Ovary (tissue), 9 donors: Measurements from ENCODE around the gene MPIG6B. TPM values are rescaled to one million over a fixed set of nuclear protein-coding genes. Genes with fewer than 3 reads are reported as not detected.

Experiments
- DNase-seq, 5 donors: peaks; one replicate each; pipeline ENCODE4 v3.0.0-alpha.2; 2019 to 2020
- H3K27ac ChIP-seq, 2 donors: fragments of 200-600 bp; one replicate each; pipeline versions ENCODE4 v1.5.1 to v1.8.0; 2019 to 2022
- H3K27me3 ChIP-seq: fragments of 200-600 bp; one replicate; pipeline ENCODE4 v1.8.0; 2022
- H3K36me3 ChIP-seq: fragments of 200-600 bp; sonication (generic); one replicate; pipeline ENCODE4 v1.5.1; 2019
- H3K4me1 ChIP-seq: one replicate; pipeline ENCODE4 v1.8.1; 2013; ENCODE audit warnings: mild to moderate bottlenecking, moderate library complexity; ENCODE audit not compliant: insufficient read depth
- H3K4me3 ChIP-seq: fragments of 200-600 bp; sonication (generic); one replicate; pipeline ENCODE4 v1.5.1; 2017
- H3K9me3 ChIP-seq, 2 donors: fragments of 200-600 bp in 1 of 2; sonication (generic) in 1 of 2; one replicate each; pipeline versions ENCODE4 v1.5.1 to v1.8.1; 2013 to 2019; ENCODE audit warnings: mild to moderate bottlenecking in 1 of 2, moderate library complexity in 1 of 2
- CTCF ChIP-seq, 3 donors: fragments of 450-650 bp in 2 of 3; fragments of 200-600 bp in 1 of 3; IDR thresholded peaks; one replicate each; pipeline versions ENCODE4 v1.5.1 to v1.8.0; 2016 to 2022; ENCODE audit warnings: antibody characterized with exemption in 3 of 3, mild to moderate bottlenecking in 1 of 3
- EP300 ChIP-seq: sonication (generic); formaldehyde crosslinking; IDR thresholded peaks from one replicate; pipeline ENCODE4 v1.6.1; 2017; ENCODE audit warnings: antibody characterized with exemption
- POLR2A ChIP-seq: fragments of 450-650 bp; IDR thresholded peaks from one replicate; pipeline ENCODE4 v1.6.1; 2017; ENCODE audit warnings: antibody characterized with exemption, mild to moderate bottlenecking, moderate library complexity
- WGBS, 3 donors: extraction: QIAGEN DNeasy Blood & Tissue Kit in 1 of 3; methylation state at CpG; one replicate each; pipeline versions ENCODE4 v1.1.5 to v1.1.7; 2013 to 2017; 5-methylcytosine and 5-hydroxymethylcytosine counted together
- intact Hi-C, 4 donors: fragments of 100-400 bp; cut with DNase I; formaldehyde crosslinking; loops; one replicate each; pipeline versions ENCODE4 v1.11.0 to v1.15.1; 2022 to 2023
- polyA plus RNA-seq, 2 donors: library from polyadenylated mRNA; stranded (reverse); fragments of 200-250 nt in 1 of 2; fragments of 350-450 nt in 1 of 2; fragmentation: Illumina TruSeq in 1 of 2; extraction: RNeasy Lipid Tissue Mini Kit (QIAGEN cat#74804) in 1 of 2; gene quantifications; one replicate each; pipeline ENCODE4 v1.2.3, GENCODE V29; 2013 to 2014
- total RNA-seq, 7 donors: library from RNA; depleted of rRNA in 2 of 7; stranded (reverse); fragments of >200 nt in 2 of 7; fragmentation: NEBNext Ultra II Directional in 3 of 7; extraction: Animal tissue kit (Norgen Biotek cat#: 25700) in 3 of 7; gene quantifications; one replicate each; pipeline versions ENCODE4 v1.1.0 to v1.2.4, GENCODE V29; 2016 to 2023
- donor health status: DM: no; HTN: no; CAD: no; lungs with moderate emphysema.
- donor health status: DM: no; HTN: no; CAD: no.
- donor health status: Bipolar disorder and iron deficiency.
- donor health status: DM: yes; HTN: yes; CAD: no.
- donor health status: DM: no; HTN: no; CAD: no.
- donor health status: DM: yes; HTN: yes; CAD: no.

MPIG6B gene
- total and polyA plus RNA-seq, 9 donors = 0.06 to 0.94 (median 0.60) TPM; not detected in 4

GRCh38 chr6:31680226-31681134, 42.7 kb upstream of the MPIG6B start, which contains the start of gene LY6G5C:
LY6G5C (minus strand) TSS chr6:31681067; CDS start chr6:31680373, 694 bp downstream.
- intact Hi-C loops = loop anchor here in 3 of 4 donors (5.0 to 10.0 kb wide), 2 partner anchors 152 to 184 kb away; partner anchors contain the start of gene NEU1 (in 2 of the 3)
- Histone ChIP-seq H3K4me1 (peaks cover 3% of the 10 kb centered on the region), H3K9me3 (no peaks in the 10 kb centered on the region), H3K27me3 (no peaks in the 10 kb centered on the region), H3K27ac (peak within 1 kb of the TSS; percentile 71 to 73), H3K4me3 (peak within 1 kb of the TSS; percentile 48), H3K36me3 (no peaks in the 10 kb centered on the region)
- 12% methylated on average over 17 of the region's 17 CpGs for WGBS, 3 donors
- TF ChIP-seq CTCF (IDR thresholded peaks at IDR 0.05) (peak in 2 of 3 donors; percentile 72 to 79), POLR2A (no peak)
- peak; percentile 77 to 87 (median 83) for DNase-seq

GRCh38 chr6:31681135-31681671, 42.0 kb upstream of the MPIG6B start:
- intact Hi-C loops = loop anchor here in 3 of 4 donors (5.0 to 10.0 kb wide), 2 partner anchors 151 to 184 kb away; partner anchors contain the start of gene NEU1 (in 2 of the 3)
- 1% methylated on average over 40 of the region's 40 CpGs for WGBS, 3 donors
- Histone ChIP-seq H3K9me3 (no peaks in the 10 kb centered on the region), H3K27ac (peak overlapping the region; percentile 71 to 73), H3K27me3 (no peaks in the 10 kb centered on the region), H3K4me3 (peak overlapping the region; percentile 48), H3K36me3 (no peaks in the 10 kb centered on the region), H3K4me1 (peaks cover 3% of the 10 kb centered on the region)
- TF ChIP-seq POLR2A (no peak), CTCF (IDR thresholded peaks at IDR 0.05) (peak in 1 of 3 donors; percentile 30)
- peak in 4 of 5 donors; percentile 48 to 68 (median 60) for DNase-seq

GRCh38 chr6:31683591-31683990, 39.6 kb upstream of the MPIG6B start:
- TF ChIP-seq POLR2A = no peak
- TF ChIP-seq EP300 = no peak
- TF ChIP-seq CTCF (IDR thresholded peaks at IDR 0.05) = no peak
- Histone ChIP-seq H3K4me1 (peaks cover 3% of the 10 kb centered on the region), H3K4me3 (no peak overlapping the region), H3K27ac (peak overlapping the region in 1 of 2 donors; percentile 3), H3K27me3 (no peaks in the 10 kb centered on the region), H3K36me3 (no peaks in the 10 kb centered on the region), H3K9me3 (no peaks in the 10 kb centered on the region)
- WGBS, 3 donors = 50 to 67% (median 62%) methylated on average over 13 of the region's 13 CpGs
- DNase-seq = no peak
- intact Hi-C loops = loop anchor here in 3 of 4 donors (5.0 to 10.0 kb wide), 2 partner anchors 149 to 181 kb away; partner anchors contain the start of gene NEU1 (in 2 of the 3)

- Histone ChIP-seq H3K27ac (no peak overlapping the region), H3K4me1 (peaks cover 2% of the 10 kb centered on the region), H3K27me3 (no peaks in the 10 kb centered on the region), H3K36me3 (no peaks in the 10 kb centered on the region), H3K9me3 (no peaks in the 10 kb centered on the region), H3K4me3 (no peak overlapping the region)
- no peak for TF ChIP-seq EP300
- no peak for TF ChIP-seq POLR2A
- TF ChIP-seq CTCF (IDR thresholded peaks at IDR 0.05) = no peak
- 74 to 78% (median 78%) methylated on average over 5 of the region's 5 CpGs for WGBS, 3 donors
- no peak for DNase-seq
- intact Hi-C loops = loop anchor here in 2 of 4 donors (10.0 kb wide), 1 partner anchor 178 kb away; the partner anchor contains the start of gene NEU1 (in 2 of the 2)
Observed at GRCh38 chr6:31686483-31686882, 36.7 kb upstream of the MPIG6B start.
